ENCODE results near the gene REEP1. TPM values are rescaled to one million over a fixed set of nuclear protein-coding genes. Genes with fewer than 3 reads are reported as not detected.

Gene REEP1
- total and polyA plus RNA-seq, 9 of the 15 experiments (the other 6 are each of a cell fraction or from before 2014, with no cell fraction given): 0.11 to 0.67 (median 0.13) TPM

GRCh38 chr2:86201671-86202335 is 135.6 kb downstream of the REEP1 start (continued):
- TF ChIP-seq, protein P1, sequence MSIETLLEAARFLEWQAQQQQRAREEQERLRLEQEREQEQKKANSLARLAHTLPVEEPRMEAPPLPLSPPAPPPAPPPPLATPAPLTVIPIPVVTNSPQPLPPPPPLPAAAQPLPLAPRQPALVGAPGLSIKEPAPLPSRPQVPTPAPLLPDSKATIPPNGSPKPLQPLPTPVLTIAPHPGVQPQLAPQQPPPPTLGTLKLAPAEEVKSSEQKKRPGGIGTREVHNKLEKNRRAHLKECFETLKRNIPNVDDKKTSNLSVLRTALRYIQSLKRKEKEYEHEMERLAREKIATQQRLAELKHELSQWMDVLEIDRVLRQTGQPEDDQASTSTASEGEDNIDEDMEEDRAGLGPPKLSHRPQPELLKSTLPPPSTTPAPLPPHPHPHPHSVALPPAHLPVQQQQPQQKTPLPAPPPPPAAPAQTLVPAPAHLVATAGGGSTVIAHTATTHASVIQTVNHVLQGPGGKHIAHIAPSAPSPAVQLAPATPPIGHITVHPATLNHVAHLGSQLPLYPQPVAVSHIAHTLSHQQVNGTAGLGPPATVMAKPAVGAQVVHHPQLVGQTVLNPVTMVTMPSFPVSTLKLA (conservative IDR thresholded peaks at IDR 0.05): peak in 1 of 2 experiments; percentile 33; a peak in 1 of 4 replicates
- TF ChIP-seq RFX1 (IDR thresholded peaks at IDR 0.05) (no peak), CTBP1 (IDR thresholded peaks at IDR 0.05; ENCODE audit: borderline replicate concordance) (peak; percentile 47; the same call in 1 of the 2 replicates), CBFA2T3 (IDR thresholded peaks at IDR 0.05) (peak; percentile 78), TCF7L2 (IDR thresholded peaks at IDR 0.05; ENCODE audit: low read depth, low read length) (no peak), TSC22D4 (tag; IDR thresholded peaks at IDR 0.05) (no peak), FOS (IDR thresholded peaks at IDR 0.05; ENCODE audit: extremely low read depth, insufficient read length) (no peak), KAT7 (CRISPR knock-in tag; IDR thresholded peaks at IDR 0.05; ENCODE audit: borderline replicate concordance) (no peak), TAL1 (IDR thresholded peaks at IDR 0.05) (peak; percentile 64), WHSC1 (IDR thresholded peaks at IDR 0.05; ENCODE audit: low read length) (no peak), RAD51 (IDR thresholded peaks at IDR 0.05; ENCODE audit: borderline replicate concordance, low read depth) (peak; percentile 61; the same call in 1 of the 2 replicates), MBD2 (IDR thresholded peaks at IDR 0.05; ENCODE audit: borderline replicate concordance, low read depth) (no peak), TRIM25 (IDR thresholded peaks at IDR 0.05; ENCODE audit: borderline replicate concordance) (no peak), FOXA1 (IDR thresholded peaks at IDR 0.05; ENCODE audit: borderline replicate concordance) (no peak), SIN3B (IDR thresholded peaks at IDR 0.05; ENCODE audit: low read depth) (no peak), CBX3 (IDR thresholded peaks at IDR 0.05; ENCODE audit: borderline replicate concordance in 1 of 2, low read length in 2 of 2) (no peak), BACH1 (tag; IDR thresholded peaks at IDR 0.05) (no peak), NFATC3 (IDR thresholded peaks at IDR 0.05) (no peak), ZNF75A (CRISPR knock-in tag; IDR thresholded peaks at IDR 0.05) (no peak), ZC3H4 (CRISPR knock-in tag; IDR thresholded peaks at IDR 0.05; ENCODE audit: borderline replicate concordance) (no peak), CLOCK (CRISPR knock-in tag; IDR thresholded peaks at IDR 0.05; ENCODE audit: borderline replicate concordance) (no peak)
- TF ChIP-seq, protein P2, sequence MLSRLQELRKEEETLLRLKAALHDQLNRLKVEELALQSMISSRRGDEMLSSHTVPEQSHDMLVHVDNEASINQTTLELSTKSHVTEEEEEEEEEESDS (CRISPR knock-in tag; IDR thresholded peaks at IDR 0.05): no peak
- TF ChIP-seq, protein P3, sequence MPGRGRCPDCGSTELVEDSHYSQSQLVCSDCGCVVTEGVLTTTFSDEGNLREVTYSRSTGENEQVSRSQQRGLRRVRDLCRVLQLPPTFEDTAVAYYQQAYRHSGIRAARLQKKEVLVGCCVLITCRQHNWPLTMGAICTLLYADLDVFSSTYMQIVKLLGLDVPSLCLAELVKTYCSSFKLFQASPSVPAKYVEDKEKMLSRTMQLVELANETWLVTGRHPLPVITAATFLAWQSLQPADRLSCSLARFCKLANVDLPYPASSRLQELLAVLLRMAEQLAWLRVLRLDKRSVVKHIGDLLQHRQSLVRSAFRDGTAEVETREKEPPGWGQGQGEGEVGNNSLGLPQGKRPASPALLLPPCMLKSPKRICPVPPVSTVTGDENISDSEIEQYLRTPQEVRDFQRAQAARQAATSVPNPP (IDR thresholded peaks at IDR 0.05; ENCODE audit: borderline replicate concordance, insufficient read depth, insufficient read length): no peak
